ENCODE measurements around the gene ZNF296.
"Not testable (repeated sequence)": the region's sequence is repeated elsewhere in the genome, so short reads cannot be mapped to it uniquely, and the experiment has no call there.

DNA sequence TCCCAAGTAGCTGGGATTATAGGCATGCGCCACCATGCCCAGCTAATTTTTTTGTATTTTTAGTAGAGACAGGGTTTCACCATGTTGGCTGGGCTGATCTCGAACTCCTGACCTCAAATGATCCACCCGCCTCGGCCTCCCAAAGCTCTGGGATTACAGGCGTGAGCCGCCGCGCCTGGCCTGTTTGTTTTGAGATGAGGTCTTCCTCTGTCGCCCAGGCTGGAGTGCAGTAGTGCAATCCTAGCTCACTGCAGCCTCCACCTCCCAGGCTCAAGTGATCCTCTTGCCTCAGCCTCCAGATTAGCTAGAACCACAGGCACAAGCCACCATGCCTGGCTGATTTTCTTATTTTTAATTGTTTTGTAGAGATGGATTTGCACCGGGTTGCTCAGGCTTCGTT, 30.1 kb upstream of the ZNF296 start:
- TF ChIP-seq POLR2A, EP300 (IDR thresholded peaks at IDR 0.05): not testable (repeated sequence)
- TF ChIP-seq, protein P1, sequence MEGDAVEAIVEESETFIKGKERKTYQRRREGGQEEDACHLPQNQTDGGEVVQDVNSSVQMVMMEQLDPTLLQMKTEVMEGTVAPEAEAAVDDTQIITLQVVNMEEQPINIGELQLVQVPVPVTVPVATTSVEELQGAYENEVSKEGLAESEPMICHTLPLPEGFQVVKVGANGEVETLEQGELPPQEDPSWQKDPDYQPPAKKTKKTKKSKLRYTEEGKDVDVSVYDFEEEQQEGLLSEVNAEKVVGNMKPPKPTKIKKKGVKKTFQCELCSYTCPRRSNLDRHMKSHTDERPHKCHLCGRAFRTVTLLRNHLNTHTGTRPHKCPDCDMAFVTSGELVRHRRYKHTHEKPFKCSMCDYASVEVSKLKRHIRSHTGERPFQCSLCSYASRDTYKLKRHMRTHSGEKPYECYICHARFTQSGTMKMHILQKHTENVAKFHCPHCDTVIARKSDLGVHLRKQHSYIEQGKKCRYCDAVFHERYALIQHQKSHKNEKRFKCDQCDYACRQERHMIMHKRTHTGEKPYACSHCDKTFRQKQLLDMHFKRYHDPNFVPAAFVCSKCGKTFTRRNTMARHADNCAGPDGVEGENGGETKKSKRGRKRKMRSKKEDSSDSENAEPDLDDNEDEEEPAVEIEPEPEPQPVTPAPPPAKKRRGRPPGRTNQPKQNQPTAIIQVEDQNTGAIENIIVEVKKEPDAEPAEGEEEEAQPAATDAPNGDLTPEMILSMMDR (IDR thresholded peaks at IDR 0.05), result not testable (repeated sequence)
